Measurements from ENCODE around the gene LRRTM2.

Gene LRRTM2

GRCh38 chr5:138873466-138874221 lies 1.5 kb downstream of the LRRTM2 start:
- no peak for ATAC-seq
- TF ChIP-seq ZFP3 (CRISPR knock-in tag; IDR thresholded peaks at IDR 0.05) (no peak), GLIS3 (CRISPR knock-in tag; IDR thresholded peaks at IDR 0.05) (no peak), TOX (CRISPR knock-in tag; IDR thresholded peaks at IDR 0.05; ENCODE audit: borderline replicate concordance) (no peak), PPARA (CRISPR knock-in tag; IDR thresholded peaks at IDR 0.05; ENCODE audit: borderline replicate concordance) (no peak)

GRCh38 chr5:138872841-138873465 lies 2.2 kb downstream of the LRRTM2 start:
- ATAC-seq = no peak
- TF ChIP-seq CSDC2 (CRISPR knock-in tag; IDR thresholded peaks at IDR 0.05) = no peak
- no peak for TF ChIP-seq CREB5 (CRISPR knock-in tag; IDR thresholded peaks at IDR 0.05; ENCODE audit: low read depth)
- TF ChIP-seq ISL1 (CRISPR knock-in tag; IDR thresholded peaks at IDR 0.05) = no peak
- TF ChIP-seq ARNTL (CRISPR knock-in tag; IDR thresholded peaks at IDR 0.05; ENCODE audit: borderline replicate concordance, low read depth) = no peak
- no peak for TF ChIP-seq POU6F1 (CRISPR knock-in tag; IDR thresholded peaks at IDR 0.05; ENCODE audit: borderline replicate concordance, low read depth)

GRCh38 chr5:138870611-138871010 lies 4.5 kb downstream of the LRRTM2 start:
- ATAC-seq = no peak
- TF ChIP-seq CSDC2 (CRISPR knock-in tag; IDR thresholded peaks at IDR 0.05) (no peak), RARB (CRISPR knock-in tag; IDR thresholded peaks at IDR 0.05) (no peak), ZFP3 (CRISPR knock-in tag; IDR thresholded peaks at IDR 0.05) (no peak), ESRRG (CRISPR knock-in tag; IDR thresholded peaks at IDR 0.05) (no peak), CSRNP3 (CRISPR knock-in tag; IDR thresholded peaks at IDR 0.05) (no peak), ZFP30 (CRISPR knock-in tag; IDR thresholded peaks at IDR 0.05) (no peak), ZNF8 (CRISPR knock-in tag; IDR thresholded peaks at IDR 0.05) (no peak), ZNF70 (CRISPR knock-in tag; IDR thresholded peaks at IDR 0.05) (no peak), ARNTL (CRISPR knock-in tag; IDR thresholded peaks at IDR 0.05; ENCODE audit: borderline replicate concordance, low read depth) (no peak), ZNF565 (CRISPR knock-in tag; conservative IDR thresholded peaks at IDR 0.05; ENCODE audit: low read depth) (no peak), TOX (CRISPR knock-in tag; IDR thresholded peaks at IDR 0.05; ENCODE audit: borderline replicate concordance) (no peak), CREB5 (CRISPR knock-in tag; IDR thresholded peaks at IDR 0.05; ENCODE audit: low read depth) (no peak), SNAI2 (CRISPR knock-in tag; IDR thresholded peaks at IDR 0.05) (no peak), PPARA (CRISPR knock-in tag; IDR thresholded peaks at IDR 0.05; ENCODE audit: borderline replicate concordance) (no peak), TSHZ2 (CRISPR knock-in tag; IDR thresholded peaks at IDR 0.05) (no peak), GLIS3 (CRISPR knock-in tag; IDR thresholded peaks at IDR 0.05) (no peak), ZC3H10 (CRISPR knock-in tag; IDR thresholded peaks at IDR 0.05) (no peak), OSR1 (CRISPR knock-in tag; IDR thresholded peaks at IDR 0.05) (no peak), BACH2 (CRISPR knock-in tag; IDR thresholded peaks at IDR 0.05; ENCODE audit: borderline replicate concordance) (no peak)
